HepG2 (cell line): ENCODE data around the gene LIM2. TPM values are rescaled to one million over a fixed set of nuclear protein-coding genes. Genes with fewer than 3 reads are reported as not detected.
A peak's percentile ranks its signal among the peaks of the same experiment; 100 is the strongest.

ENCODE experiments used
- HOXA7 ChIP-seq: sonication (generic); formaldehyde crosslinking; IDR thresholded peaks from 2 replicates; pipeline ENCODE4 v1.8.1; 2022; ENCODE audit warnings: mild to moderate bottlenecking, missing genetic modification reagents, moderate library complexity
- JUN ChIP-seq: sonication (generic); formaldehyde crosslinking; IDR thresholded peaks from 2 replicates; pipeline ENCODE4 v1.4.0; 2020; ENCODE audit warnings: mild to moderate bottlenecking, missing genetic modification reagents
- KLF11 ChIP-seq: IDR thresholded peaks from 2 replicates; pipeline ENCODE4 v1.6.1; 2016; ENCODE audit warnings: missing compliant biosample characterization
- MBD4 ChIP-seq: IDR thresholded peaks from 2 replicates; pipeline ENCODE4 v1.6.1; 2012; ENCODE audit warnings: low read length, inconsistent platforms, borderline replicate concordance
- SOX6 ChIP-seq, 2 experiments: fragments of 450-650 bp in 1 of 2; sonication (generic) in 1 of 2; formaldehyde crosslinking in 1 of 2; IDR thresholded peaks; 2 replicates each; pipeline versions ENCODE4 v1.4.0 to v1.6.1; 2017 to 2020; ENCODE audit warnings: antibody characterized with exemption in 1 of 2, mild to moderate bottlenecking in 1 of 2, missing genetic modification reagents in 1 of 2
- SP140L ChIP-seq: sonication (generic); formaldehyde crosslinking; IDR thresholded peaks from 2 replicates; pipeline ENCODE4 v1.4.0; 2020; ENCODE audit warnings: missing genetic modification reagents, borderline replicate concordance
- TBX3 ChIP-seq: fragments of 450-650 bp; IDR thresholded peaks from 2 replicates; pipeline ENCODE4 v1.6.1; 2017; ENCODE audit warnings: antibody characterized with exemption, mild to moderate bottlenecking, inconsistent platforms, borderline replicate concordance
- ZFP36 ChIP-seq: fragments of 150-350 bp; IDR thresholded peaks from 2 replicates; pipeline ENCODE4 v1.6.1; 2018; ENCODE audit warnings: borderline replicate concordance, low read length, low read depth; ENCODE audit not compliant: partially characterized antibody
- polyA plus RNA-seq, 8 experiments: library from polyadenylated mRNA; depleted of rRNA in 3 of 8; stranded (reverse) in 7 of 8; unstranded in 1 of 8; fragments of >200 nt; fragmentation: Illumina TruSeq in 4 of 8; extraction: Trizol in 4 of 8; gene quantifications; 2 replicates each; pipeline versions ENCODE4 v1.2.1 to v1.2.3, GENCODE V29; 2011 to 2016; ENCODE audit warnings: low read depth in 4 of 8, missing spikeins in 1 of 8, mixed read lengths in 1 of 8; ENCODE audit not compliant: insufficient read depth in 1 of 8
- total RNA-seq, 5 experiments: library from RNA; depleted of rRNA; stranded (reverse); fragments of >200 nt; fragmentation: Illumina TruSeq; extraction: Trizol; gene quantifications; 2 replicates each; pipeline ENCODE4 v1.2.3, GENCODE V29; 2016; ENCODE audit warnings: low read depth in 1 of 5
- TF ChIP-seq, protein P1 (sequence below): sonication (generic); formaldehyde crosslinking; conservative IDR thresholded peaks from 2 replicates; pipeline ENCODE4 v1.4.0; 2020; ENCODE audit warnings: missing genetic modification reagents
- TF ChIP-seq, protein P2 (sequence below): sonication (generic); formaldehyde crosslinking; IDR thresholded peaks from 2 replicates; pipeline ENCODE4 v1.9.0; 2022; ENCODE audit warnings: low read depth, missing genetic modification reagents
- TF ChIP-seq, protein P3 (sequence below): IDR thresholded peaks from 2 replicates; pipeline ENCODE4 v1.6.1; 2016; ENCODE audit warnings: mild to moderate bottlenecking
- TF ChIP-seq, protein P4 (sequence below): sonication (generic); formaldehyde crosslinking; IDR thresholded peaks from 2 replicates; pipeline ENCODE4 v1.5.0; 2020; ENCODE audit warnings: missing genetic modification reagents
- TF ChIP-seq, protein P5 (sequence below): sonication (generic); formaldehyde crosslinking; IDR thresholded peaks from 2 replicates; pipeline ENCODE4 v1.8.1; 2023; ENCODE audit warnings: mild to moderate bottlenecking, missing genetic modification reagents, borderline replicate concordance
- TF ChIP-seq, protein P6 (sequence below): sonication (generic); formaldehyde crosslinking; IDR thresholded peaks from 2 replicates; pipeline ENCODE4 v1.4.0; 2020; ENCODE audit warnings: missing genetic modification reagents
- TF ChIP-seq, protein P7 (sequence below): sonication (generic); formaldehyde crosslinking; IDR thresholded peaks from 2 replicates; pipeline ENCODE4 v1.4.0; 2020; ENCODE audit warnings: missing genetic modification reagents
- TF ChIP-seq, protein P8 (sequence below): sonication (generic); formaldehyde crosslinking; IDR thresholded peaks from 2 replicates; pipeline ENCODE4 v1.8.0; 2022; ENCODE audit warnings: missing genetic modification reagents, low read depth, mild to moderate bottlenecking, borderline replicate concordance

Gene LIM2
- total and polyA plus RNA-seq, 2 of the 13 experiments (the other 11 are each of a cell fraction or from before 2014, with no cell fraction given) = 1.3 TPM; not detected in 1

DNA sequence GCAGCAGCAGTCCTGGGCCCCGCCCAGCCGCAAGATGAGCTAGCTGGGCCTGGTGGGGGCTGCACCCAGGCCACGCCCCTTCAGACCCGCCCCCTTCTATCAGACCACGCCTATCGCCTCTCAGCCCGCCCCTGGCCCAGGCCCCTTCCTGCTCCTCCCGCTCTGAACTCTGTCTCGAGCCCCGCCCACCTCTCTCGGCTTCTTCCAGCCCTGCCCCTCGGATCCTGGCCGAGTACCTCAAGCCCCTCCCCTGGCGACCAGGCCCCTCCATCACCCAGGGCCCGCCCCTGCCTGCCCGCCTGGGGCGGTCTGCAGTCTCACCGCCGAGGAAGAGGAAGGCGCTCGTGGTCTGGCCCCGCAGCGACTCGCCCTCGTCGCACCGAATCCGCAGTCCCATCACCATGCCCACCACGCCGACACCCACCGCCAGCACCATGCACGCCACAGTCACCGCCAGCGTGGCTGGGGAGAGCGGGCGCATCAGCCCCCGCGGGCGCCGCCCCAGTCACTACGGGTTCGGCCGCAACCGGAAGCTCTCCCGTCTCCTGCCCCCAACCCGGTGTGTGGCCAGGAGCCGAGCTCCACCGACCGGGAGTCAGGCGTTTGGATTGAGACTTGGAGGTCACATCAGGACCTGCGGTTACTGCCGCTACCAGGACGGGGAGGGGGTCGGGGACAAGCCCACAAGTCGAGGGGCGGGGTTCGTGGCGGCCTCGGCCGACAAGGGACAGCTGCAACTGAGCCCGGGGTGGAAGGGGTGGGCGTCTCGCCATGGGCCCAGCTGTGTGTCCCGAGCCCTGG is 20.0 kb downstream of the LIM2 start (continued):
- TF ChIP-seq, protein P1, sequence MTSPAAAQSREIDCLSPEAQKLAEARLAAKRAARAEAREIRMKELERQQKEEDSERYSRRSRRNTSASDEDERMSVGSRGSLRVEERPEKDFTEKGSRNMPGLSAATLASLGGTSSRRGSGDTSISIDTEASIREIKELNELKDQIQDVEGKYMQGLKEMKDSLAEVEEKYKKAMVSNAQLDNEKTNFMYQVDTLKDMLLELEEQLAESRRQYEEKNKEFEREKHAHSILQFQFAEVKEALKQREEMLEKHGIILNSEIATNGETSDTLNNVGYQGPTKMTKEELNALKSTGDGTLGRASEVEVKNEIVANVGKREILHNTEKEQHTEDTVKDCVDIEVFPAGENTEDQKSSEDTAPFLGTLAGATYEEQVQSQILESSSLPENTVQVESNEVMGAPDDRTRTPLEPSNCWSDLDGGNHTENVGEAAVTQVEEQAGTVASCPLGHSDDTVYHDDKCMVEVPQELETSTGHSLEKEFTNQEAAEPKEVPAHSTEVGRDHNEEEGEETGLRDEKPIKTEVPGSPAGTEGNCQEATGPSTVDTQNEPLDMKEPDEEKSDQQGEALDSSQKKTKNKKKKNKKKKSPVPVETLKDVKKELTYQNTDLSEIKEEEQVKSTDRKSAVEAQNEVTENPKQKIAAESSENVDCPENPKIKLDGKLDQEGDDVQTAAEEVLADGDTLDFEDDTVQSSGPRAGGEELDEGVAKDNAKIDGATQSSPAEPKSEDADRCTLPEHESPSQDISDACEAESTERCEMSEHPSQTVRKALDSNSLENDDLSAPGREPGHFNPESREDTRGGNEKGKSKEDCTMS (CRISPR knock-in tag) = no peak
- no peak for TF ChIP-seq TBX3
- TF ChIP-seq, protein P2, sequence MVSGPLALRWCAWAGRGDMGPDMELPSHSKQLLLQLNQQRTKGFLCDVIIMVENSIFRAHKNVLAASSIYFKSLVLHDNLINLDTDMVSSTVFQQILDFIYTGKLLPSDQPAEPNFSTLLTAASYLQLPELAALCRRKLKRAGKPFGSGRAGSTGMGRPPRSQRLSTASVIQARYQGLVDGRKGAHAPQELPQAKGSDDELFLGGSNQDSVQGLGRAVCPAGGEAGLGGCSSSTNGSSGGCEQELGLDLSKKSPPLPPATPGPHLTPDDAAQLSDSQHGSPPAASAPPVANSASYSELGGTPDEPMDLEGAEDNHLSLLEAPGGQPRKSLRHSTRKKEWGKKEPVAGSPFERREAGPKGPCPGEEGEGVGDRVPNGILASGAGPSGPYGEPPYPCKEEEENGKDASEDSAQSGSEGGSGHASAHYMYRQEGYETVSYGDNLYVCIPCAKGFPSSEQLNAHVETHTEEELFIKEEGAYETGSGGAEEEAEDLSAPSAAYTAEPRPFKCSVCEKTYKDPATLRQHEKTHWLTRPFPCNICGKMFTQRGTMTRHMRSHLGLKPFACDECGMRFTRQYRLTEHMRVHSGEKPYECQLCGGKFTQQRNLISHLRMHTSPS = peak; percentile 67
- TF ChIP-seq MBD4 = no peak
- TF ChIP-seq ZFP36 = no peak
- TF ChIP-seq, protein P3, sequence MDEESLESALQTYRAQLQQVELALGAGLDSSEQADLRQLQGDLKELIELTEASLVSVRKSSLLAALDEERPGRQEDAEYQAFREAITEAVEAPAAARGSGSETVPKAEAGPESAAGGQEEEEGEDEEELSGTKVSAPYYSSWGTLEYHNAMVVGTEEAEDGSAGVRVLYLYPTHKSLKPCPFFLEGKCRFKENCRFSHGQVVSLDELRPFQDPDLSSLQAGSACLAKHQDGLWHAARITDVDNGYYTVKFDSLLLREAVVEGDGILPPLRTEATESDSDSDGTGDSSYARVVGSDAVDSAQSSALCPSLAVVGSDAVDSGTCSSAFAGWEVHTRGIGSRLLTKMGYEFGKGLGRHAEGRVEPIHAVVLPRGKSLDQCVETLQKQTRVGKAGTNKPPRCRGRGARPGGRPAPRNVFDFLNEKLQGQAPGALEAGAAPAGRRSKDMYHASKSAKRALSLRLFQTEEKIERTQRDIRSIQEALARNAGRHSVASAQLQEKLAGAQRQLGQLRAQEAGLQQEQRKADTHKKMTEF (CRISPR knock-in tag) = peak; percentile 77
- TF ChIP-seq JUN (CRISPR knock-in tag) = no peak
- TF ChIP-seq, protein P4, sequence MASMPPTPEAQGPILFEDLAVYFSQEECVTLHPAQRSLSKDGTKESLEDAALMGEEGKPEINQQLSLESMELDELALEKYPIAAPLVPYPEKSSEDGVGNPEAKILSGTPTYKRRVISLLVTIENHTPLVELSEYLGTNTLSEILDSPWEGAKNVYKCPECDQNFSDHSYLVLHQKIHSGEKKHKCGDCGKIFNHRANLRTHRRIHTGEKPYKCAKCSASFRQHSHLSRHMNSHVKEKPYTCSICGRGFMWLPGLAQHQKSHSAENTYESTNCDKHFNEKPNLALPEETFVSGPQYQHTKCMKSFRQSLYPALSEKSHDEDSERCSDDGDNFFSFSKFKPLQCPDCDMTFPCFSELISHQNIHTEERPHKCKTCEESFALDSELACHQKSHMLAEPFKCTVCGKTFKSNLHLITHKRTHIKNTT = no peak
- no peak for TF ChIP-seq KLF11
- TF ChIP-seq, protein P5, sequence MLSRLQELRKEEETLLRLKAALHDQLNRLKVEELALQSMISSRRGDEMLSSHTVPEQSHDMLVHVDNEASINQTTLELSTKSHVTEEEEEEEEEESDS (CRISPR knock-in tag) = no peak
- no peak for TF ChIP-seq SOX6 (IDR thresholded peaks at IDR 0.05)
- peak; percentile 72 for TF ChIP-seq SOX6 (CRISPR knock-in tag; IDR thresholded peaks at IDR 0.05)
- TF ChIP-seq, protein P6, sequence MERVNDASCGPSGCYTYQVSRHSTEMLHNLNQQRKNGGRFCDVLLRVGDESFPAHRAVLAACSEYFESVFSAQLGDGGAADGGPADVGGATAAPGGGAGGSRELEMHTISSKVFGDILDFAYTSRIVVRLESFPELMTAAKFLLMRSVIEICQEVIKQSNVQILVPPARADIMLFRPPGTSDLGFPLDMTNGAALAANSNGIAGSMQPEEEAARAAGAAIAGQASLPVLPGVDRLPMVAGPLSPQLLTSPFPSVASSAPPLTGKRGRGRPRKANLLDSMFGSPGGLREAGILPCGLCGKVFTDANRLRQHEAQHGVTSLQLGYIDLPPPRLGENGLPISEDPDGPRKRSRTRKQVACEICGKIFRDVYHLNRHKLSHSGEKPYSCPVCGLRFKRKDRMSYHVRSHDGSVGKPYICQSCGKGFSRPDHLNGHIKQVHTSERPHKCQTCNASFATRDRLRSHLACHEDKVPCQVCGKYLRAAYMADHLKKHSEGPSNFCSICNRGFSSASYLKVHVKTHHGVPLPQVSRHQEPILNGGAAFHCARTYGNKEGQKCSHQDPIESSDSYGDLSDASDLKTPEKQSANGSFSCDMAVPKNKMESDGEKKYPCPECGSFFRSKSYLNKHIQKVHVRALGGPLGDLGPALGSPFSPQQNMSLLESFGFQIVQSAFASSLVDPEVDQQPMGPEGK (CRISPR knock-in tag) = peak; percentile 95
- TF ChIP-seq, protein P7, sequence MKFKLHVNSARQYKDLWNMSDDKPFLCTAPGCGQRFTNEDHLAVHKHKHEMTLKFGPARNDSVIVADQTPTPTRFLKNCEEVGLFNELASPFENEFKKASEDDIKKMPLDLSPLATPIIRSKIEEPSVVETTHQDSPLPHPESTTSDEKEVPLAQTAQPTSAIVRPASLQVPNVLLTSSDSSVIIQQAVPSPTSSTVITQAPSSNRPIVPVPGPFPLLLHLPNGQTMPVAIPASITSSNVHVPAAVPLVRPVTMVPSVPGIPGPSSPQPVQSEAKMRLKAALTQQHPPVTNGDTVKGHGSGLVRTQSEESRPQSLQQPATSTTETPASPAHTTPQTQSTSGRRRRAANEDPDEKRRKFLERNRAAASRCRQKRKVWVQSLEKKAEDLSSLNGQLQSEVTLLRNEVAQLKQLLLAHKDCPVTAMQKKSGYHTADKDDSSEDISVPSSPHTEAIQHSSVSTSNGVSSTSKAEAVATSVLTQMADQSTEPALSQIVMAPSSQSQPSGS (CRISPR knock-in tag) = peak; percentile 39; the same call in 1 of the 2 replicates
- TF ChIP-seq, protein P8, sequence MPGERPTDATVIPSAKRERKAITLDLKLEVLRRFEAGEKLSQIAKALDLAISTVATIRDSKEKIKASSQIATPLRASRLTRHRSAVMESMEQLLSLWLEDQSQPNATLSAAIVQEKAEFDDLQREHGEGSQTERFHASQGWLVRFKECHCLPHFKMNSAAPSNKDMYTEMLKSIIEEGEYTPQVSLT (CRISPR knock-in tag) = no peak
- TF ChIP-seq SP140L (CRISPR knock-in tag) = no peak
- no peak for TF ChIP-seq HOXA7 (CRISPR knock-in tag)
